ENCODE data around the gene KCTD18.

- TF ChIP-seq CTCF (IDR thresholded peaks at IDR 0.05) (no peak), ZFX (IDR thresholded peaks at IDR 0.05; ENCODE audit: borderline replicate concordance) (no peak)
These were observed 5.3 kb upstream of the KCTD18 start for GRCh38 chr2:200515155-200515554.

Data from 22Rv1 (cell line).